ENCODE measurements around the gene CHST9.
"Not testable (repeated sequence)": the region's sequence is repeated elsewhere in the genome, so short reads cannot be mapped to it uniquely, and the experiment has no call there.

CHST9 gene

GRCh38 chr18:26992926-26993325 lies 192.2 kb downstream of the CHST9 start:
- DNase-seq = no peak

DNA sequence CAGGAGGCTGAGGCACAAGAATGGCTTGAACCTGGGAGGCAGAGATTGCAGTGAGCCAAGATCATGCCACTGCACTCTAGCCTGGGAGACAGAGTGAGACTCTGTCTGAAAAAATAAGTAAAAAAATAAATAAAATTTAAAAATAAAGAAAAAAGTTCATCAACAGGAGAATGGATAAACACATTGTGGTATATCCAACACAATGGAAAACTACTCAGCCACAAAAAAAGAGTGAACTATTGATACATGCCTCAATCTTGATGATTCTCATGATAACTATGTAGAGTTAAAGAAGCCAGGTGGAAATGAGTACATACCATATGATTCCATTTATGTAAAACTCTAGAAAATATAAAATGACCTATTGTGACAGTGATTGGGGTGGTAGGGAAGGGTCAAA lies 195.3 kb downstream of the CHST9 start:
- DNase-seq = no peak

- DNase-seq = no peak
Observed at GRCh38 chr18:26981360-26982082, 203.6 kb downstream of the CHST9 start.

DNA sequence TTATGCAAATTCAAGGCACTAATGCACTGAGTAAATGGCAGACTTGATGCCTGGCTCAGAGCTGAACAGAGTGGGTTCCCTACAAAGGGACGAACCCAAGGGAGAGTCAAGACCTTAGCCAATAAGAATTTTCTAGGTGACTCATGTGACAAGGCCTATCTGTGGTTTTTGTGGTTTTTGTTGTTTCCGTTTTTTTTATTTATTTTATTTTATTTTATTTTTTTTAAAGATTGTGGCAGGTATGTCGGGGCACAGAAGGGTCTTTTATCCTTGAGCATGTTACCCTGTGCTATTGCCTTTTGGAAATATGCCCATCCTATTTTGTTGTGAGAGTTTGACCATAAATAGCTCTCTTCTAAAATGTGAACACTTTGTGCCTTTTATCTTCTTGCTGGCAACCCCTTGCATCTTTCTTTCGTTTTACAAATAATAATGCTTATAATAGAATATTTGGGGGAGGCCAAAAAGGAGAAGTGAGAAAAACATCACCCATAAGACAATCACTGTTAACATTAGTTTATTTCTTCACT lies 206.2 kb downstream of the CHST9 start:
- peak; percentile 10 for DNase-seq

- DNase-seq = no peak
Observed at GRCh38 chr18:26977781-26978180, 207.3 kb downstream of the CHST9 start.

DNA sequence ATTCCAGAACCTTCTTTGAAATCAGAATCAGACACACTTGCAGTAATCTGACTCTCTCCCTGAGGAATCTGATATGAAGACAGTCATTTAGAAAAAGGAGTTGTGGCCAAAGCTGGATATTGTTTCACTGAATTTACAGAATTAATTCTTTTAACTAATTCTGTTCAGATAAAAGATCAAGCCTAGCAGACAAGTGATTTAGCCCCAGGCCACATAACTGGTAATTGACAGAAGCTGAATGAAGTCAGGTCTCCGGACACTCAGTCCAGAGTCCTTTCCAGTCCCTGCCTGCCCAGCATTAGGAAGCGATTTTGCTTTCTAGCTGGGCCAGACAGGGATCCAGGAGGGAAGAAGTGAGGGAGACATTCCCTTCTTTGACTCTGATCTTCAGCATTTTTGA lies 208.9 kb downstream of the CHST9 start:
- DNase-seq = no peak

DNA sequence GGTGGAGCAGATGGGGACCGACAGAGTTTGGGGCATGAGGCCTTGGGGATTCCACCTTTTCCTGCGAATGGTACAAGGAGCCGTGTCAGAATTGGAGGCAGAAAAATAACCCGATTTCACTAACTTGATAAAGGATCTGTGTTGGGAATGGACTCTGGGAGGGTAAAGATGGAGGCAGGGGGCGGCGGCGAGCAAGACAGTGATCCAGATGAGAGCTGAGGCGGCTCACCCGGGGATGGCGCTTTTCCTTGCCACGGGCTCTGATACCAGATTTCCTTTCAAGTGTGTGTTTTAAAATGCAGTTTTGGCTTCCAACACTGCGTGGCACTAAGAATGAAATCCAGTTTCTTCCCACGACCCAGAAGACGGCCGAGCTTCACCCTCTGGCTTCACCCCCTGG lies 212.6 kb downstream of the CHST9 start:
- DNase-seq = not testable (repeated sequence)

DNA sequence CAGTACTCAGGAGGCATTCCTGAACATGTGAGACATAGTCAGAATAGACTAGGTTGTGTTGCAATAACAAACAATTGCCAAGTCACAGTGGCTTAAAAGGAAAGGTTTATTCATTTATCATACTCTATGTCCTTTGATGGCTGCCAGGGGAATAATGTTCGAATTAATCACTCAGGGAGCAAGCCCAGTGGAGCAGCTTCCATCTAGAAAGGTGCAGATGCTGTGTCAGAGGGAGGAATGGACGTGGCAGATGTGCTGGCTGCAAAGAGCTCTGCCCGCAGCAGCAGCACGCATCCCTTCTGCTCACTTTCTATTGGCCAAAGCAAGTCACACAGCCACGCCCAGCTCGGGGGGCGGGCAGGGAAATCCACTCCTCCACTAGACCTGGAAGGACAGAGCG lies 213.7 kb downstream of the CHST9 start:
- DNase-seq = no peak

DNA sequence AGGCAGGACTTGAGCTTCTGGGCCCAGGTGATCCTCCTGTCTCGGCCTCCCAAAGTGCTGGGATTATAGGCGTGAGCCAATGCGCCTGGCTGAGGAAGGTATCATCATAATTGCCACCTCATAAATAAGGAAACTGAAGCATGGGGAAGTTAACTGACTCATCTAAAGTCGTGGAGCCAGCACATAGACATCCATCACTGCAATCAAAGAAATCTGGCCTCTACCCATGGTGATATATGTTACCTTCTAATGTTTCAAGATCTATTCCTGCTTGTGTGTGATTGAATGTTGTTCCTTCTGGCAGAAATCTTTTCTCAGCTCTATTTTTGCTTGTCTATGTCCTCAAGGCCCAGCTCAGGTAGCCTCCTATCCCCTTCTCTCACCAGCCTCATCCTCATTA lies 214.5 kb downstream of the CHST9 start:
- no peak for DNase-seq

GRCh38 chr18:26965206-26965605 lies 219.9 kb downstream of the CHST9 start:
- DNase-seq = no peak

DNA sequence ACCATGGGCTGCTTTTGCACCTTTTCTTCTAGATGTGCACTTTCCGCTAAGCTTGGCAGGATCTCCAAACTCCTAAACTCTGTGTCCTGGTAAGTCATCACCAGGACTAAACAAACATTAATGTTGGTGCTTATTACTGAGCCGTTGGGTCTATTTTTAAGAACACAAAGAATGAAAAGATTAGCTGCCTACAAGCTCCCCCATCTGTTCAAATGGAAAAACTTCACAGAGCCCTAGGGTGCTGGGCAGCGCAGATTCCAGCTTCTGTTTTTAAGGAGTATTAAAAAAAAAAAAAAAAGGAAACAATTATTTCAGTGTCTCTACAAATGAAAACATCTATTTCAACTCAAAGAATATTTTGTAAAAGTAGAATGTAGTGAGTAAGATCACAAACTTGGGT lies 221.8 kb downstream of the CHST9 start:
- peak; percentile 16 for DNase-seq

DNA sequence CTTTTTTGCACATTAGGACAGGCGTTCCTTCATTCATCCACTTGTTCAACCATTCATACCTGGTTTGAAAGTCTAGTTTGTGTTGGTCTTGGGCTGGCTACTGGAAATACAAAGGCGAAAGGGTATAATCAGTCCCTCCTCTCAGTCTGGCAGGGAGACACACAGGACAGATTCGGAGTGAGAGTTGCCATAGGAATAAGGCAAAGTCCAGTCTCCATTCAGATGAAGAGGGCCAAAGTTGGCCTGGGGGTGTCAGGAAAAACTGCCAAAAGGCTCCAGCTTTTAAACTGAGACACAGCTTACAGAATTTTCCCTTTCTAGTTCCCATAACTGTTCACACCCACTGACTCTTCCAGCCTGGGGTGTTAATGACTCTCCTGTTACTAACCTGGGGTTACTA lies 223.3 kb downstream of the CHST9 start:
- no peak for DNase-seq

DNA sequence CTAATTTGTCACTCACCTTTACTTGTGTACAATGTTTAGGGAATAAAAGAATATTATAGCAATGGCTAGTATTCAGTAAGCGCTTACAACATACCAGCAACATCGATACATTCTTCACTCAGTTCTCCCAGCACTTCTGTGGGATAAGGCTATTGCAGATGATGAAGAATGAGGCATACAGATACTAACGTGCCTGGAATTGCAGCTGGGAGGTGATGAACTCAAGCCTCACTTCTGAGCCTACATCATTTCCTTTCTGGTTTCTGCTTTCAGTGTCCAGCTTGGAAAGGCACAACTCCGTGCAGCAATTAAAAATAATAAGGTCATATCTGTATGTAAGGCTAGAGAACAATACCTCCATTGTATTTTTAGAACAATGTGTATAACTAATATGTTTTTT lies 224.2 kb downstream of the CHST9 start:
- DNase-seq = no peak

GRCh38 chr18:26956863-26957262 lies 228.2 kb downstream of the CHST9 start:
- DNase-seq = peak; percentile 5

DNA sequence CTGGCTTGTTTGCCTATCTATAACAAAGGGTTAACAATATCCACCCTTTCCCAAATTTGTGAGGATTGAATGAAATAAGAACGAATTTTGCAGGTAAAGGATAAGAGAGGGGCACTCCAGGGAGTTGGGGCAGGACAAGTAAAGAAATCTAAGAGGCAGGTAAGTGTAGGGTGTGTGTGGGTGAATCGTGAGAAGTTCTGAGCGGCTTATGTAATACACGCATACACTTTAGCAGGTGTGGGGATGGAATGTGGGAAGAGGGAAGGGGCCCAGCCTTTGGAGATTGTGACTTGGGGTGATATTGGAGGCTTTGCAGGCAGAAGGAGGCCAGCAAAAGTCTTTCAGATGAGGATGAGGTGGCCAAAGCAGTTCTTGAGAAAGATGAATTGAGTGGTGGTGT lies 236.4 kb downstream of the CHST9 start:
- no peak for DNase-seq

DNA sequence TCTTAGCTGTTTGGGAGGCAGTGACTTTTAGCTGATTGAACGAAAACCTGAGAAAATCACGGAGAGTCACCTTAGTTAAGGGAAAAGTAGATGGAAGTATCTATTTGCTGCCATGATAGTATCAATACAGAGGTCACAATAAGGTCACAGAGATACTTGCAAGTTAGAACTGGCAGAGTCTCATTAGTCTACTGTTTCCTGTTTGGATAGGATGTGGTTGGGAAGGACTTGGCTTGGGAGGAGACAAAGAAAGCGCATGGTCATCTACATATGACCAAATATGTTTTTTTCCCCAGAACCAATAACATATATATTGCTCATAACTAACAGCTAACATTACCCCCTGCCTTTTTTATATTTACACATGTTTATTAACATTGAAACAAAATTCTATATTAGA lies 241.2 kb downstream of the CHST9 start:
- DNase-seq = no peak

DNA sequence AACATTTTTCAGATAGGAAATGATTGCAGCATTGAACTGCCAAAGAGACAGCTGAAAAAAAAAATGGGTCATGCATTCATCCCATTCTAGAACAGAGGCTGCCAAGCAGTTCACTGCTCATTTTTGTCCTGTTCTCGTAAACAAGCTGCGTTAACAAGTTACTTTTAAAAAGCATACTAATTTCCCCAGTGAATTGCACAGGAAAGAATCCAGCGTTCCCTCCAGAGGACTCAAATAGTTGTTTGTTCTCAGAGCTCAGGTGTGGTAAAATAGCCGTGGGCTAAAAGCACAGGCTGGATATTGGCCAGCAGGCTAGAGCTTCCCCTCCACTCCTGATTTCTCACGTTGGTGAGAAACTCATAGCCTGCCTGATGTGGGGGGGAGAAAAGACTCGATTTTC lies 243.5 kb downstream of the CHST9 start:
- DNase-seq = no peak

DNA sequence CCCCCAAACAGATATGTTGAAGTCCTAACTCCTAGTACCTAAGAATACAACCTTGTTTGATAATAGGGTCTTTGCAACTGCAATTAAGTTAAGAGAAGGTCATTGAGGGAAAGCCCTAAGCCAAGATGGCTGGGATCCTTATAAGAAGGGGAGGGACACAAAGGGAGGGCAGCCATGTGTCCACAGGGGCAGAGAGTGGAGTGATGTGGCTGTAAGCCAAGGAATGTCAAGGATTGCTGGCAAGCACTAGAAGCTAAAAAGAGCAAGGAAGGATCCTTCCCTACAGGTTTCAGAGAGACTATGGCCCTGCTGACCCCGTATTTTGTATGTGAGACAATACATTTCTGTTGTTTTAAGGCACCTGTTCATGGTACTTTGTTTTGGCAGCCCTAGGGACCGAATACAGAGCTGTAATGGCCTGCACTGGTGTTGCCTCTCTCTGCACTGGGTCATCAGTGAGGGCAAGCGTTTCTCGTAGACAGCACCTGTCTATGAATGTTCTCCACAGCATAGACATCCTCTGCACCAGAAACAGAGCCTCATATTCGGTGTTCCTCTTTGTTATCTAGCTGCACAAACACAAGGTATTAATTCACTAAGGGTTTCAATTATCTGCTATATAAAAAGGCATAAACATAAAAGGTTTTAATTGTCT lies 244.2 kb downstream of the CHST9 start:
- no peak for DNase-seq

- no peak for DNase-seq
Observed at GRCh38 chr18:26931659-26932058, 253.4 kb downstream of the CHST9 start.

- no peak for DNase-seq
Observed at GRCh38 chr18:26930630-26931029, 254.5 kb downstream of the CHST9 start.

DNA sequence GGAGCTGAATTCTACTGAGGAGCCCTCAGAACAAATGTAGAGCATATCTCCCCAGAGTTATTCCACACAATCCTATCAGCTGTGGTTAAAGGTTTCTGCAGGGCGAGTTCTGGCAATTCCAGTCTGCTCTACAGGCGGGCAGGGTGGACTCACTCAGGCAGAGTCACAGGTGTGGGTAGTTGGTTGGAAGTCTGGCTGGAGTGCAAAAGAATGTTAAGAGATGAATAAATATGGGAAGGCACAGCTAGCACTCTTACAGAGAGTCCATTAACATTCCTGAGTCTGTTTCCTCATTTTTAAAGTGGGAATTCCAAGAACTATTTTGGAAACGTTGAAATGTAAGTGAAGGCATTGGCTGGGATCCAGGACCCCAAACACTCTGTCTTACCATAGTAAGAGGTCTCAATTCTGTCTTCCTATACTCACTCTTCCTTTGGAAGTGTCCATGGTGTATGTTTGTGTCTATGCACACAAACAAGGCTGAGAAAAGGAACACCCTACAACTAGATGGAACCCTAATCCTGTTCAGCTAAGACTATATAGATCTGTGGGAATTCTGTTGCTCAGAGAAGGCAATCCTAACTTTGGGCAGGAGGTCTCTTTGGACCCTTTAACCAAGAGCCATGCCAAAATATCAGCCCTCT lies 256.3 kb downstream of the CHST9 start:
- no peak for DNase-seq

DNA sequence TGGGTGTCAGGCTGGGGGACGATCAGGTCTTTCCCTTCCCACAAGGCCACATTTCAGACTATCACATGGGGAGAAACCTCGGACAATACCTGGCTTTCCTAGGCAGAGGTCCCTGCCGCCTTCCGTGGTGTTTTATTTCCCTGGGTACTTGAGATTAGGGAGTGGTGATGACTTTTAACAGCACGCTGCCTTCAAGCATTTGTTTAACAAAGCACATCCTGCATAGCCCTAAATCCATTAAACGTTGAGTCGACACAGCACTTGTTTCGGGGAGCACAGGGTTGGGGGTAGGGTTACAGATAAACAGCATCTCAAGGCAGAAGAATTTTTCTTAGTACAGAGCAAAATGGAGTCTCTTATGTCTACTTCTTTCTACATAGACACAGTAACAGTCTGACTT lies 257.3 kb downstream of the CHST9 start:
- DNase-seq = not testable (repeated sequence)

GRCh38 chr18:26926066-26926675 lies 258.9 kb downstream of the CHST9 start:
- DNase-seq = no peak

- DNase-seq = no peak
Observed at GRCh38 chr18:26925313-26925712, 259.8 kb downstream of the CHST9 start.
